Activated CD8-positive, alpha-beta memory T cell treated with anti-CD3 and anti-CD28 coated beads, Interleukin-2, amount 50 U/mL, for 24 hours (primary cell): ENCODE data around the gene WFDC9.
"Not testable (repeated sequence)": the region's sequence is repeated elsewhere in the genome, so short reads cannot be mapped to it uniquely, and the experiment has no call there.

ENCODE experiments used
- DNase-seq: peaks from one replicate; pipeline ENCODE4 v3.0.0-alpha.2; 2020; ENCODE audit errors: extremely low read depth

WFDC9 gene

DNA sequence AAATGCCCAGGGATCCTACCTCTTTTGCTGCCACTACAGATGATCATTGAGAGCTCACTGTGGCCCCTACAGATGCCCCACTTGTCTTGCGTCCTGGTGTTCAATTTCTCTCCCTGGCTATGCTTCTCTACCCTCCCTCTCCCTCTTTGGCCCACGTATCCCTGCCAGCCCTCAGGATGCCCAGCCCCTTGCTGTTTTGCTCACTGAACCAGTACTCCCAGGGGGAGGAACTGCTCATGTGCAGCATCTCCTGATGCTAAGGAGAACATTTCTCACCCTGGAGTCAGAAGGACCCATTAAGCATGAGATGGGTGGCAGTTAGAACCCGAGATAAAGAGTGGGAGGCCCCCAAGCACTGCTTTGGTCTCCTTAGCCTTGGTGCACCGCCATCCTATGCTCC lies at the start of gene WFDC9:
Gene WFDC9, minus strand, starts transcription at position 101 of the 400 bp plus-strand sequence. CDS start 21,103 bp downstream, outside the sequence.
- no peak for DNase-seq

DNA sequence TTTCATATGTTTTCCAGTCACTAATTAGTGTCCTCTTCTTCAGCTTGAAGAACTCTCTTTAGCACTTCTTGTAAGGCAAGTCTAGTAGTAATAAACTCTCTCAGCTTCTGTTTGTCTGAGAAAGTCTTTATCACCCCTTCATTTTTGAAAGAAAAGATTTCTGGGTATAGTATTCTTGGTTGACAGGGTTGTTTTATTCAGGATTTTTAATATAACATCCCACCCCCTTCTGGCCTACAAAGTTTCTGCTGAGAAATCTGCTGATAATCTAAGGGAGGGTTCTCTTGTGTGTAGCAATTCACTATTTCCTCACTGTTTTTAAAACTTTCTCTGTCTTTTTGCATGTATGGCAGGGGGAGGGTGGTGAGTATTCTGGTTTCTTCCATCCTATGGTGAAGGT lies 48.6 kb upstream of the WFDC9 start:
- DNase-seq: no peak

DNA sequence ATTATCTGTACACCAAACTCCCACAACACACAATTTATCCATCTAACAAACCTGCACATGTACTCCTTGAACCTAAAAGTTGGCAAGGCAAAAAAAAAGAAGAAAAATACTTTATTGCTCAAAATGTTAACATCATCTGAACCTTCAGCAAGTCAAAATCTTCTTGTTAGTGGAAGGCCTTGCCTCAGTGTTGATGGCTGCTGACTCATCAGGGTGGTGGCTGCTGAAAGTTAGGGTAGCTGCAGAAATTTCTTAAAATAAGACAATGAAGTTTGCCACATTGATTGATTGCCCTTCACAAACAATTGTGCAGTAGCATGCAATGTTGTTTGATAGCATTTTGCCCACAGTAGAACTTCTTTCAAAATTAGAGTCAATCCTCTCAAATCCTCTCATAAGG lies 41.7 kb upstream of the WFDC9 start:
- no peak for DNase-seq

DNA sequence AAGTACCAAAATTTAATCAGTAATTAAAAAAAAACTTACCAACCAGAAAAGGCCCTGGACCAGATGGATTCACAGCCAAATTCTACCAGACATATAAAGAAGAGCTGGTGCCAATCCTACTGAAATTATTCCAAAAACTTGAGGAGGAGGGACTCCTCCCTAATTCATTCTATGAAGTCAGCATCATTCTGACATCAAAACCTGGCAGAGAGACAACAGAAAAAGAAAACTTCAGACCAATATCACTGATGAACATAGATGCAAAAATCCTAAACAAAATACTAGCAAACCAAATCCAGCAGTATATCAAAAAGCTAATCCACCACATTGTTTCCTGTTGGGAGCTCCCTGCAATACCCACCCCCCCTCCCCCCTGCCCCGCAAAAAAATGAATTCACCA lies 39.1 kb upstream of the WFDC9 start, which contains the start of gene WFDC11:
Gene WFDC11, minus strand, starts transcription at position 101 of the 400 bp plus-strand sequence. CDS start 19,639 bp downstream, outside the sequence.
- no peak for DNase-seq

DNA sequence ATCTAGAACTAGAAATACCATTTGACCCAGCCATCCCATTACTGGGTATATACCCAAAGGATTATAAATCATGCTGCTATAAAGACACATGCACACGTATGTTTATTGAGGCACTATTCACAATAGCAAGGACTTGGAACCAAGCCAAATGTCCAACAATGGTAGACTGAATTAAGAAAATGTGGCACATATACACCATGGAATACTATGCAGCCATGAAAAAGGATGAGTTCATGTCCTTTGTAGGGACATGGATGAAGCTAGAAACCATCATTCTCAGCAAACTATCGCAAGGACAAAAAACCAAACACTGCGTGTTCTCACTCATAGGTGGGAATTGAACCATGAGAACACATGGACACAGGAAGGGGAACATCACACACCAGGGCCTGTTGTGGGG lies 26.0 kb upstream of the WFDC9 start:
- not testable (repeated sequence) for DNase-seq

DNA sequence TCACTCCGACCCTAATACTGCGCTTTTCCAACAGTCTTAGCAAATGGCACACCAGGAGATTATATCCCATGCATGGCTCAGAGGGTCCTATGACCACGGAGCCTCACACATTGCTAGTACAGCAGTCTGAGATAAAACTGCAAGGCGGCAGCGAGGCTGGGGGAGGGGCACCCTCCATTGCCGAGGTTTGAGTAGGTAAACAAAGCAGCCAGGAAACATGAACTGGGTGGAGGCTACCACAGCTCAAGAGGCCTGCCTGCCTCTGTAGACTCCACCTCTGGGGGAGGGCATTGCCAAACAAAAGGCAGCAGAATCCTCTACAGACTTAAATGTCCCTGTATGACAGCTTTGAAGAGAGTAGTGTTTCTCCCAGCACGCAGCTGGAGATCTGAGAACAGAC lies 20.6 kb upstream of the WFDC9 start:
- not testable (repeated sequence) for DNase-seq

DNA sequence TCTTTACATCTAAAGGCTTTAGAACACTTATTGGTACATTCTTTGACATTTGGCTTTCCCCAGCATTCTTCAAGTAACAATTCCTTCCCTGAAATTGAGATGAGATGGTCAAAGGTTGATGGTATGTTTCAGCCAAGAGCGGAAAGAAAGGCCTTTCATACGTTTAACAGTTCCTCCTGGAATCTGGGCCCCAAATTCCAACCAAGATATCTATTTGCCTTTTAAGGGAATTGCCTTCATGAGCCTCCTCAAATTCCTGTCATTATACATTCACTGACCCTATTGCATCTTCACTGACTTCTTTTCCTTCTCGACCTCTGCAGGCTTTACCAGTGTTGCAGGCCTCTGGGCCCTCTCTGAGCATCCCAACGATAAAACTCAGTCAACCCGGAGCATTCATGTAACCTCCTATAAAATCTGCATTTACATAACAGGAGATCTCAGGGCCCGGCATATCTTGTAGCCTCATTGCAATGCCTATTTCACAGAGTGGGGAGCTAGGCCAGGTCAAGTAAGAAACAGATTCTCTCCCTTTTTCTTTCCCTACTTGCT lies 18.3 kb upstream of the WFDC9 start:
- DNase-seq: no peak

DNA sequence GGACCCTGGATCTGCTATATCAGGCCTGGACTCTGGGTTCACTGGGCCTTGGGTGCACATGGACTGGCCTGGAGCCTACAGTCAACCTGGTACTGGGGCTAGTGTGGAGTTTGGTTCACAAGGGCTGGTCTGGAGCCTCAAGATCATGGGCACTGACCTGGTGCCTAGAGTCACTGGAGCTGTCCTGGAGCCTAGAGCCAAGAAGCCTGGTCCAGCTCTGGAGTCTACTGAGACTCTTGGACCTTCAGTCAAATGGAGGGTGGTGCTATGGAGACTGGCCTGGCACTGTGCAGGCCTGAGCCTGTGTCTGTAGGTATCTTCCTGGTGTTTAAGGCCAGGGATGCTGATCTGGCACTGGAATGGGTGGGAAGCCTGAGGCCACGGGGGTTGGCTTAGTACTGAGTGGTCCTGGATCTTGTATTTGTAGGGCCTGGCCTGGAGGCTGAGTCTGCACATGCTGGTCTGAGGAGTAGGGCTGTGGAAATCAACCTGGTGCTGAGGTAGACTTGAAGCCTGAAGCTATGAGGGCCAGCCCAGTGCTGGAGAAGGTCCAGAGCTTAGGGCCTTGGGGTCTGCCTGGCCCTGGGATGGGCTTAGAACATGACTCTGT lies 16.5 kb upstream of the WFDC9 start:
- no peak for DNase-seq

DNA sequence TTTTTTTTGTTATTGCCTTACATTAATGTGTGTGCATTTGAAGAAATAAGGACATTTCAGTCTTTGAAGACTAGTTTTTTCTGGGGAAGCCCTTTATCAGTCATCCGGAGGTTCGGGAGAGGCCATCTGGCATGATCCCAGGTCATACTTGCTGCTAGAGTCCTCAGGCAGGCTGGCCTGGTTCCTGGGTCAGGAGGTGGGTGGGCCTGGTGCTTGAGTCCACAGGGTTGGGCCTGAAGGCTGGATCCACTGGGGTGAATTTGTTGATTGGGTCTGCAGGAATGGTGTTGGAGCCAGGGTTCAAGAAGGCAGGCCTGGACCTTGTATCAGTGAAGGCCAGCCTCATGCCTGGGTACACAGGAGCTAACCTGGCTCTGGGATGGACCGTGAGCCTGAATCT lies 15.8 kb upstream of the WFDC9 start:
- DNase-seq: no peak

DNA sequence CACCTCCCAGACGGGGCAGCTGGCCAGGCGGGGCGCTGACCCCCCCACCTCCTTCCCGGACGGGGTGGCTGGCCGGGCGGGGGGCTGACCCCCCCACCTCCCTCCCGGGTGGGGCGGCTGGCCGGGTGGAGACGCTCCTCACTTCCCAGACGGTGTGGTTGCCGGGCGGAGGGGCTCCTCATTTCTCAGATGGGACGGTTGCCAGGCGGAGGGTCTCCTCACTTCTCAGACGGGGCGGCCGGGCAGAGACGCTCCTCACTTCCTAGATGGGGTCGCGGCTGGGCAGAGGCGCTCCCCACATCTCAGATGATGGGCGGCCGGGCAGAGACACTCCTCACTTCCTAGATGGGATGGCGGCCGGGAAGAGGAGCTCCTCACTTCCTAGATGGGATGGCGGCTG lies 14.8 kb upstream of the WFDC9 start:
- not testable (repeated sequence) for DNase-seq

DNA sequence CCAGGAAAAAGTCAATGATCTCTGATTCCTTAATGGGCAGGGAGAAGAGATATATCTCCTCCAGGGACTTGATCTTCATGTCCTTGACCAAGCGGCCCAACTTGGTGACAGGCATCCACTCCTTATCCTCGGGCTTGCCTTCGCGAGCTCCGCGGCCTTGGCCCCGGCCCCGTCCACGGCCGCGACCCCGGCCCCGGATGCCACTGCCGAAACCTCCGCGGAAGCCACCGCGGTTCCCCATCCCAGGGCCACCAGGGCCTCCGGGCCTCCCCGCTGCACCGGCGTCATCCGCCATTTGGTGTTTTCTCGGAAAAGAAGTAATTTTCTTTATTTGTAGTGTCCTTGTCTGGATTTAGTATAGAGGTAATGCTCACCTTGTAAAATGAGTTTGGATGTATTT lies 10.0 kb upstream of the WFDC9 start:
- not testable (repeated sequence) for DNase-seq

DNA sequence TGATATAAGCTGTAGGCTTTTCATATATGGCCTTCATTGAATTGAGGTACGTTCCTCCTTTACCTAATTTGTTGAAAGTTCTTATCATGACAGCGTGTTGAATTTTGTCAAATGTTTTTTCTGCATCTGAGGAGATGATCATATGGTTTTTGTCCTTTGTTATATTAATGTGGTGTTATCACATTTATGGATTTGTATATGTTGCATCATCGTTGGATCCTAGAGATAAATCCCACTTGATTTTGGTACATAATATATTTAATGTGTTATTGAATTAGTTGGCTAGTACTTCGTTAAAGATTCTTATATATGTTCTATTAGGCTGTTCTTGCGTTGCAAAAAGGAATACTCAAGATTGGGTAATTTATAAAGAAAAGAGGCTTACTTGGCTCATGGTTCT lies 8.6 kb upstream of the WFDC9 start:
- DNase-seq: no peak

DNA sequence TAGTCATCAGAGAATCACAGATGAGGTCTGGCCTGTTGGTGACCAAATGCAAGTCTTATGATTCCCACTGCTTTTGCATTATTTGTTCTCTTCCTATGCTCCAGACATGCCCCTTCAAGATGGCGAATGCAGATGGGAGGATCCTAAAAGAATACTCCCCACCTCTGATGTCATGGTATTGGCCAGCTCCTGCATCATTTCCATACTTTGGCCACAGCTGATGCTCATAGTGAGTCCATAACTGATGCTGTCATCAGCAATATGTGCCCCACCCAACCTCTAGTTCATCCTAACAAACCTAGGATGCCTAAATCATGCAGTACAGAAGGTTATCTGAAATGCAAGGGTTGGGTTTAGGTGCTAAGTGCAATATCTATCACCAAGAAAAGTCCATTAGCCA lies 5.4 kb upstream of the WFDC9 start:
- no peak for DNase-seq

DNA sequence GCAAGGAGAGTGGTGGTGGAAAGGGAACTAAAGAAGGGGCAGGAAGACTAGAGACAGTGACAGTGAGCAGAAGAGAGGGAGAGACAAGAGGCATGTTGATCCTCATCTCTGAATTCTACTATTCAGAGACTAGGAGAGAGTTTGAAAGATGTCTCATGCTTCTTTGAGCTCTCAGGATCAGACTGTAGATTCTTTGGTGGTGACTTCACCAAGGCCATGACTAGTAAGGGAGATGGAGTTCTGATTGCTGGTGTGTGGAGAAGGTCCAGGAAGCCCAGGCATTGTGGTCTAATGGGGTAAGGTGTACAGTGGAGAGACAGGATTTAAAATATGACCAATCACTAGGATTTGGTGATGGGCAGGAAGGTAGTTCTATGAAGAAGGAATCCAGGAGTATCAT lies 713 bp downstream of the WFDC9 start:
- no peak for DNase-seq

DNA sequence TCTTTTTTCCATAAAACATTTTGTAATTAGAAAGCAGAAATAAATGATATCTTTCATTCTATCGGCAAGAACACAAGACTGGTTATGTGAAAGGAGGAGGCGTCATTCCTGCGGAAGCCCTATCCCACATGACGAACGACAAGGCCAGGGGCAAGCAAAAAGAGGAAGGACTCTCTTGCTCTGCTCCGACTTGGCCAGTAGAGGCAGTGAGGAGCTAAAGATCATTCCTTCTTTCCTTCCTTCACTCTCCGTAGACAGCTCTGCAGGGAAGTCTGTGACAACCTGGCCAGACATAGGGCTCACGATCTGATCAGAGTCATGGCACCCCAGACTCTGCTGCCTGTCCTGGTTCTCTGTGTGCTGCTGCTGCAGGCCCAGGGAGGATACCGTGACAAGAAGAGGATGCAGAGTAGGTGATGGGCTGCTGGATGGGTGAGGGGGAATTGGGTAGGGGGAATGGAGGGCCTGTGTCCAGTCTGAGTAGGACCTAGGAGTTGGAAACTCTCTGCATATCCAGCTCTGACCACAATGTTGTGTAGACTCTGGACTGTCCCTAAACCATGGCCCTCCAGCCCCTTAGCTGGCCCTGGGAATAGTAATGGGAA lies 1.5 kb downstream of the WFDC9 start, which contains the start of gene WFDC10A:
Gene WFDC10A, plus strand, starts transcription at position 244 of the 605 bp plus-strand sequence. Its CDS starts 75 bp downstream, at position 319.
- no peak for DNase-seq

DNA sequence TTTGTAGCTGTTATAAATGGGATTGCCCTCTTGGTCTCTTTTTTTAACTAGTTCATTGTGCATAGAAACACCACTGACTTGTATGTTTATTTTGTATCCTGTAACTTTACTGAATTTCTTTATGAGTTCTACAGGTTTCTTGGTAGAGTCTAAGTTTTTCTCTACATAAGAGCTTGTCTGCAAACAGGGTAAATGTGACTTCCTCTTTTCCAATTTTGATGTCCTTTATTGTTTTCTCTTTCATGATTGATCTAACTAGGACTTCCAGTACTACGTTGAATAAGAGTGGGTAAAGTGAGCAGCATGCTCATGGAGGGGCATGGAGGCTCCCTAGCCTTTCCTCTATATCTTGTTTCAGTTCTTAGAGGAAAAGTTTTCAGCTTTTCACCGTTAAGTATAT lies 4.5 kb downstream of the WFDC9 start:
- no peak for DNase-seq

DNA sequence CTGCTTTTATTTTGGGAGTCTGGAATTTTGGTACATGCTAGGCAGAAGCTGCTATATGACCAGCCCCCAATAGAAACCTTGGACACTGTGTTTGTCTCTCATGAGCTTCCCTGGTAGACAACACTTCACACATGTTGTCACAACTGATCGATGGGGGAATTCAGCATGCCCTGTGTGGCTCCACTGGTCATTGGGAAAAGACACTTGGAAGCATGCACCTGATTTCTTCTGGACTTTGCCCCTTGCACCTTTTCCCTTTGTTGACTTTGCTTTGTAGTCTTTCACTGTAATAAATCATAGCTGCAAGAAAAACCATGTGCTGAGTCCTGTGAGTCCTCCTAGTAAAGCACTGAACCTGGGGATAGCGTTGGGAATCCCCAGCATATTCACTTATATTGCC lies 9.5 kb downstream of the WFDC9 start:
- DNase-seq: no peak

DNA sequence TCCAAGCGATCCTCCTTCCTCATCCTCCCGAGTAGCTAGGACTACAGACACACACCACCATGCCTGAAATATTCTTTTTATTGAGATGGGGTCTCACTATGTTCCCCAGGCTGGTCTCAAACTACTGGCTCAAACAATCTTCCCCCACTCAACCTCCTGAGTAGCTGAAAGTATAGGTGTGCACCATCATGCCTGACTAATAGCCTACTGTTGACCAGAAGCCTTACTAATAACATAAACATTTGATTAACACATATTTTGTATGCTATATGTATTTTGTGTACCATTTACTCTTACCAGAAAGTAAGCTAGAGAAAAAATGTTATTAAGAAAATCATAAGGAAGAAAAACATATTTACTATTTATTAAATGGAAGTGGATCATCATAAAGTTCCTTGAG lies 13.5 kb downstream of the WFDC9 start:
- no peak for DNase-seq

DNA sequence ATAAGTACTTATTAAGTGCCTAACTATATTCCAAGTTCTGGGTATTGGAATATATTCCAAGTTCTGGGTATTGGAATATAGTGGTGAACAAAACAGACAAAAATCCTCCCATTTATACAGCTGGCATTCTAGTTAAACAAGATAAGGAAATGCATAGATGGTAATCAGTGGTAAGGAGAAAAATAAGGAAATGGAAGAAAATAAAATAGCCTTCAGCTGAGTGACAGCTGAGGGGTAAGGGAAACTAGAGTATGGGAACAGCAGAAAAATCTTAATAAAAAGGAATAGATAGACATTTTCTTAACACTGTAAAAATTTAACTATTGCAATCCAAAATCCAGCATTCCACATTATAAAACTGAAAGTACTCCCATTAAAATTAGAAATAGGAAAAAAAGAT lies 18.8 kb downstream of the WFDC9 start:
- DNase-seq: no peak

DNA sequence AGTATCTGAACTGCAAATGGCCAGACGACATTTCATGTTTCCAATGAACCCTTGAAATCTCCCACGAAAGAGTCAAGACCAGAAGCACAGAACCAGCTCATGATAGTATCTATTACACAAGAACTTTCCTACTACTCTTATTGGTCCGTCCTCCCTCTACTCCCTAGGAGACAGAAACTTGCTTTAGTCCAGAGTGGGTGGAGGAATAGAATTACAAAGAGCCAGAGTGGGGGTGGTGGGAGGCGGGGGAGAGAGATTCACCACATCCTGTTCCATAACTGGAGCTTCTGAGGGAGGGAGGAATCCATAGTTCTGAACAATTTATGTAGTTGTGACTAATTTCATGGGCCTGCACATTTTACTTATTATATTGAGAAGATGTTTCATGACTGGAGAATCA lies 20.0 kb downstream of the WFDC9 start:
- DNase-seq: no peak

DNA sequence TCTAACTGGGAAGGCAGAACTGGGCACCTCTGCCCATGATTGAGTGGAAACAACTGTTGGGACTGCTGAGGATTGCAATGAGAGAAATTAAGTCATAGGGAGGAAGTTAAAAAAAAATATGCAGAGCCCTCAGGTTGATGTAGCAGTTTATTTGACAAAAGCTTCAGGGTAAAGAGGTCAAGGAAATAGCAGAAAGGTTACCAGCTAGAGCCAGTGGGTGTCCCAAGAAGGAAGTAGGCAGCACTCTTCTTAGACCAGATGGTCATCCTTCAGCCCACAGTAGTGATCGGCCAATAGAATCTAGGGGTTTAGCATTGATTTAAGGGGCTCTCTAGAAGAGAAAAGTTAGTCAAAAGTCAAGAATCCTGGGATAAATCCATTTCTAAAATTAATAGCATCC lies 23.3 kb downstream of the WFDC9 start:
- DNase-seq: no peak

DNA sequence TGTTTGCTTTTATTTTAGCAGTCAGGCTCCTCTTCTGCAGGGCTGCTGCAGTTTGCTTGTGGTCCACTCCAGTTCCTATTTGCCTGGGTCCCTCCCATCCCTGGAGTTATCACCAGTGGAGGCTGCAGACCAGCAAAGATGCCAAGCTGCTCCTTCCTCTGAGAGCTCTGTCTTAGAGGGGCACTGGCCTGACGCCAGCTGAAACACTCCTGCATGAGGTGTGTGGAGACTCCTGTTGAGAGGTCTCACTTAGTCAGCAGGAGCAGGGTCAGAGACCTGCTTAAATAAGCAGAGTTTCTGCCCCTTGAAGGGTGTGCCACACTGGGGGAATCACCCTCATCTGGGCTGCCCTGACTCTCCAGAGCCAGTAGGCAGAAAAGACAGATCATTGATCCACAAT lies 35.8 kb downstream of the WFDC9 start:
- no peak for DNase-seq

DNA sequence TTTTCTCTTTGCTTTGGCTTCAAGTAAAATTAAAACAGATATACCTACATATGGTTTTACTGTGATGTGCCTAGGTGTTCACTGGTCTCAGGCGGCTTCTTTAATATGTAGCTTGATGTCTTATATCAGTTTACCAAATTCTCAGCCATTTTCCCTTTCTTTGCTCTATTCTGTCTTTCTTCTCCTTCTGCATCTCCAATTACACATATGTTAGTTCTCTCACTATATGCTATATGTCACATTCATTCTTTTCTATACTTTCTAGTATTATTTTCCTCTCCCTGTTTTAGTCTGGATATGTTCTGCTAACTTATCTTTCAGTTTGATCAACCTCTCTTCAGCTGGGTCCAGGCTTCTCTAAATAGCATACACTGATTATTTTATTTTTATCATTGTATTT lies 37.6 kb downstream of the WFDC9 start:
- DNase-seq: no peak
